HepG2 (cell line): ENCODE measurements around the gene GATA1. TPM values are rescaled to one million over a fixed set of nuclear protein-coding genes. Genes with fewer than 3 reads are reported as not detected.
A peak's percentile ranks its signal among the peaks of the same experiment; 100 is the strongest.

Source experiments
- ARID4A ChIP-seq: sonication (generic); formaldehyde crosslinking; IDR thresholded peaks from 2 replicates; pipeline ENCODE4 v1.5.0; 2020; ENCODE audit warnings: mild to moderate bottlenecking, missing genetic modification reagents, borderline replicate concordance
- CBFB ChIP-seq: sonication (generic); formaldehyde crosslinking; IDR thresholded peaks from 2 replicates; pipeline ENCODE4 v1.4.0; 2020; ENCODE audit warnings: missing genetic modification reagents
- MEF2D ChIP-seq: sonication (generic); formaldehyde crosslinking; IDR thresholded peaks from 2 replicates; pipeline ENCODE4 v1.5.1; 2020; ENCODE audit warnings: mild to moderate bottlenecking, missing genetic modification reagents
- PITX1 ChIP-seq: sonication (generic); formaldehyde crosslinking; IDR thresholded peaks from 2 replicates; pipeline ENCODE4 v1.5.1; 2020; ENCODE audit warnings: mild to moderate bottlenecking, missing genetic modification reagents
- RELA ChIP-seq: sonication (generic); formaldehyde crosslinking; IDR thresholded peaks from 2 replicates; pipeline ENCODE4 v1.4.0; 2020; ENCODE audit warnings: missing genetic modification reagents
- RNF219 ChIP-seq: sonication (generic); formaldehyde crosslinking; IDR thresholded peaks from 2 replicates; pipeline ENCODE4 v1.5.0; 2020; ENCODE audit warnings: mild to moderate bottlenecking, missing genetic modification reagents
- SMC3 ChIP-seq: IDR thresholded peaks from 2 replicates; pipeline ENCODE4 v1.6.1; 2011; ENCODE audit warnings: low read length, improper control_type of control experiment
- ZFX ChIP-seq: sonication (generic); formaldehyde crosslinking; IDR thresholded peaks from 2 replicates; pipeline ENCODE4 v1.4.0; 2020; ENCODE audit warnings: mild to moderate bottlenecking, low read depth, missing genetic modification reagents, moderate library complexity
- ZNF350 ChIP-seq: sonication (generic); formaldehyde crosslinking; IDR thresholded peaks from 2 replicates; pipeline ENCODE4 v1.4.0; 2020; ENCODE audit warnings: mild to moderate bottlenecking, low read depth, missing genetic modification reagents, borderline replicate concordance
- ZNF446 ChIP-seq: sonication (generic); formaldehyde crosslinking; IDR thresholded peaks from 2 replicates; pipeline ENCODE4 v1.5.0; 2020; ENCODE audit warnings: mild to moderate bottlenecking, missing genetic modification reagents
- ZNF556 ChIP-seq: sonication (generic); formaldehyde crosslinking; IDR thresholded peaks from 2 replicates; pipeline ENCODE4 v1.4.0; 2020; ENCODE audit warnings: mild to moderate bottlenecking, missing genetic modification reagents, borderline replicate concordance
- ZNF670 ChIP-seq: sonication (generic); formaldehyde crosslinking; IDR thresholded peaks from 2 replicates; pipeline ENCODE4 v1.8.0; 2022; ENCODE audit warnings: mild to moderate bottlenecking, missing genetic modification reagents, borderline replicate concordance
- polyA plus RNA-seq, 8 experiments: library from polyadenylated mRNA; depleted of rRNA in 3 of 8; stranded (reverse) in 7 of 8; unstranded in 1 of 8; fragments of >200 nt; fragmentation: Illumina TruSeq in 4 of 8; extraction: Trizol in 4 of 8; gene quantifications; 2 replicates each; pipeline versions ENCODE4 v1.2.1 to v1.2.3, GENCODE V29; 2011 to 2016; ENCODE audit warnings: low read depth in 4 of 8, missing spikeins in 1 of 8, mixed read lengths in 1 of 8; ENCODE audit not compliant: insufficient read depth in 1 of 8
- total RNA-seq, 5 experiments: library from RNA; depleted of rRNA; stranded (reverse); fragments of >200 nt; fragmentation: Illumina TruSeq; extraction: Trizol; gene quantifications; 2 replicates each; pipeline ENCODE4 v1.2.3, GENCODE V29; 2016; ENCODE audit warnings: low read depth in 1 of 5
- TF ChIP-seq, protein P1 (sequence below): sonication (generic); formaldehyde crosslinking; IDR thresholded peaks from 2 replicates; pipeline ENCODE4 v1.5.1; 2020; ENCODE audit warnings: mild to moderate bottlenecking, missing genetic modification reagents, borderline replicate concordance
- TF ChIP-seq, protein P2 (sequence below): sonication (generic); formaldehyde crosslinking; IDR thresholded peaks from 2 replicates; pipeline ENCODE4 v1.8.1; 2023; ENCODE audit warnings: mild to moderate bottlenecking, missing genetic modification reagents

Gene GATA1
- total and polyA plus RNA-seq, 2 of the 13 experiments (the other 11 are each of a cell fraction or from before 2014, with no cell fraction given), result 0.13 TPM; not detected in 1

DNA sequence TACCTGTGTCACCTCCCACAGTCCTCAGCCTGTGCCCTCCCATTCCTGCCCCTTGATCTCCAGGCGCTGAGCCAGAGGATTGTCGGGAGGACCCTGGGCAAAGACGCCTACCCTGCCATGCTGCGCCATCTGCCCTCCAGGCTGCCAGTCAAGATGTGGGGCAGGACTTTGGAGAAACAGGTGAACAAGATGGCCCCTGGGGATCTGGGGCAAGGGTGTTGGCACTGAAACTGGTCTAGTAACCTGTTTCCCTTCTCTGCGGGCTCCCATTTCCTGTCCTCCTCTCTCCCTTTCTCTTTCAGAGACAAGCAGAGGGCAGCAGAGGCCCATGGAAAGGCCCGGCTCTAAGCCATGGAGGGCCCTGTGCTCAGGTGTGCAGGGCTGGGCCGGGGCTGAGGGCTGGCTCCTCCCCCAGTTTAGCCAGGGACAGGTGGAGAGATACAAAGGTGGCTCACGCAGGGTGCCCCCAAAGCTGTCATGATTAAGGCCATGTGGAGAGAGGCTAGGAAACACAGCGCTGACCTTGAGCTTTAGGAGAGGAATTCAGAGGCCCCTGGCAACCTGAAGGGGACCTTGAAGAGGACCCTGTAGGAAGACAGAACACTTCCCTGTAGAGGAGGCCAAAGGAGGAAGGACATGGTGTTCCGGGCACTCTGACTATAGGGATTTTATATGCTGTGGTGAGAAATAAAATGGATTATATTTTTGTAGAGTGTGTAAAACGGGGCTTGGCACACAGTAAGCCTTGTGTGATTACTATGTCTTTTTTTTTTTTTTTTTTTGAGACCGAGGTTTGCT is 24.5 kb upstream of the GATA1 start, which contains the start of gene GLOD5 (continued):
- TF ChIP-seq ARID4A (CRISPR knock-in tag) (peak; percentile 24; the same call in 1 of the 2 replicates), ZNF556 (no peak), RNF219 (CRISPR knock-in tag) (no peak), PITX1 (CRISPR knock-in tag) (0 out of 2 replicates have a peak, but pooled peaks have one; percentile 22), SMC3 (peak; percentile 50; the same call in 1 of the 2 replicates), ZNF446 (no peak), ZFX (CRISPR knock-in tag) (no peak), ZNF350 (CRISPR knock-in tag) (no peak), ZNF670 (CRISPR knock-in tag) (no peak), RELA (CRISPR knock-in tag) (no peak), MEF2D (CRISPR knock-in tag) (no peak), CBFB (no peak)
- TF ChIP-seq, protein P1, sequence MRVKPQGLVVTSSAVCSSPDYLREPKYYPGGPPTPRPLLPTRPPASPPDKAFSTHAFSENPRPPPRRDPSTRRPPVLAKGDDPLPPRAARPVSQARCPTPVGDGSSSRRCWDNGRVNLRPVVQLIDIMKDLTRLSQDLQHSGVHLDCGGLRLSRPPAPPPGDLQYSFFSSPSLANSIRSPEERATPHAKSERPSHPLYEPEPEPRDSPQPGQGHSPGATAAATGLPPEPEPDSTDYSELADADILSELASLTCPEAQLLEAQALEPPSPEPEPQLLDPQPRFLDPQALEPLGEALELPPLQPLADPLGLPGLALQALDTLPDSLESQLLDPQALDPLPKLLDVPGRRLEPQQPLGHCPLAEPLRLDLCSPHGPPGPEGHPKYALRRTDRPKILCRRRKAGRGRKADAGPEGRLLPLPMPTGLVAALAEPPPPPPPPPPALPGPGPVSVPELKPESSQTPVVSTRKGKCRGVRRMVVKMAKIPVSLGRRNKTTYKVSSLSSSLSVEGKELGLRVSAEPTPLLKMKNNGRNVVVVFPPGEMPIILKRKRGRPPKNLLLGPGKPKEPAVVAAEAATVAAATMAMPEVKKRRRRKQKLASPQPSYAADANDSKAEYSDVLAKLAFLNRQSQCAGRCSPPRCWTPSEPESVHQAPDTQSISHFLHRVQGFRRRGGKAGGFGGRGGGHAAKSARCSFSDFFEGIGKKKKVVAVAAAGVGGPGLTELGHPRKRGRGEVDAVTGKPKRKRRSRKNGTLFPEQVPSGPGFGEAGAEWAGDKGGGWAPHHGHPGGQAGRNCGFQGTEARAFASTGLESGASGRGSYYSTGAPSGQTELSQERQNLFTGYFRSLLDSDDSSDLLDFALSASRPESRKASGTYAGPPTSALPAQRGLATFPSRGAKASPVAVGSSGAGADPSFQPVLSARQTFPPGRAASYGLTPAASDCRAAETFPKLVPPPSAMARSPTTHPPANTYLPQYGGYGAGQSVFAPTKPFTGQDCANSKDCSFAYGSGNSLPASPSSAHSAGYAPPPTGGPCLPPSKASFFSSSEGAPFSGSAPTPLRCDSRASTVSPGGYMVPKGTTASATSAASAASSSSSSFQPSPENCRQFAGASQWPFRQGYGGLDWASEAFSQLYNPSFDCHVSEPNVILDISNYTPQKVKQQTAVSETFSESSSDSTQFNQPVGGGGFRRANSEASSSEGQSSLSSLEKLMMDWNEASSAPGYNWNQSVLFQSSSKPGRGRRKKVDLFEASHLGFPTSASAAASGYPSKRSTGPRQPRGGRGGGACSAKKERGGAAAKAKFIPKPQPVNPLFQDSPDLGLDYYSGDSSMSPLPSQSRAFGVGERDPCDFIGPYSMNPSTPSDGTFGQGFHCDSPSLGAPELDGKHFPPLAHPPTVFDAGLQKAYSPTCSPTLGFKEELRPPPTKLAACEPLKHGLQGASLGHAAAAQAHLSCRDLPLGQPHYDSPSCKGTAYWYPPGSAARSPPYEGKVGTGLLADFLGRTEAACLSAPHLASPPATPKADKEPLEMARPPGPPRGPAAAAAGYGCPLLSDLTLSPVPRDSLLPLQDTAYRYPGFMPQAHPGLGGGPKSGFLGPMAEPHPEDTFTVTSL, result no peak
- TF ChIP-seq, protein P2, sequence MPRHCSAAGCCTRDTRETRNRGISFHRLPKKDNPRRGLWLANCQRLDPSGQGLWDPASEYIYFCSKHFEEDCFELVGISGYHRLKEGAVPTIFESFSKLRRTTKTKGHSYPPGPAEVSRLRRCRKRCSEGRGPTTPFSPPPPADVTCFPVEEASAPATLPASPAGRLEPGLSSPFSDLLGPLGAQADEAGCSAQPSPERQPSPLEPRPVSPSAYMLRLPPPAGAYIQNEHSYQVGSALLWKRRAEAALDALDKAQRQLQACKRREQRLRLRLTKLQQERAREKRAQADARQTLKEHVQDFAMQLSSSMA (CRISPR knock-in tag), result no peak
